Mucosa of descending colon (tissue), 3 donors: ENCODE data around the gene RELA. TPM values are rescaled to one million over a fixed set of nuclear protein-coding genes. Genes with fewer than 3 reads are reported as not detected.
"Not testable (repeated sequence)": the region's sequence is repeated elsewhere in the genome, so short reads cannot be mapped to it uniquely, and the experiment has no call there.

Experiments
- ATAC-seq: fragments of 200-7000 bp; cut with Tn5 transposase; one replicate; pipeline ENCODE4 v1.9.1; 2020; ENCODE audit warnings: mild to moderate bottlenecking, moderate library complexity
- DNase-seq, 3 donors: peaks; one replicate each; pipeline ENCODE4 v3.0.0-alpha.2; 2020
- H3K36me3 ChIP-seq: fragments of 200-600 bp; one replicate; pipeline ENCODE4 v1.8.0; 2021; ENCODE audit warnings: low read depth, mild to moderate bottlenecking
- H3K4me1 ChIP-seq: fragments of 200-600 bp; one replicate; pipeline ENCODE4 v1.8.0; 2021; ENCODE audit warnings: low read depth, mild to moderate bottlenecking
- H3K4me3 ChIP-seq: fragments of 200-600 bp; one replicate; pipeline ENCODE4 v1.8.0; 2021; ENCODE audit warnings: mild to moderate bottlenecking
- H3K9me3 ChIP-seq: fragments of 200-600 bp; one replicate; pipeline ENCODE4 v1.8.0; 2021; ENCODE audit warnings: mild to moderate bottlenecking
- CTCF ChIP-seq: fragments of 200-600 bp; IDR thresholded peaks from one replicate; pipeline ENCODE4 v1.8.0; 2022; ENCODE audit warnings: antibody characterized with exemption, mild to moderate bottlenecking
- intact Hi-C, 2 donors: fragments of 100-400 bp; cut with DNase I in 1 of 2; cut with micrococcal nuclease in 1 of 2; formaldehyde crosslinking; loops; one replicate each; pipeline versions ENCODE4 v1.11.0 to v1.11.1; 2022; cut with DNase I, micrococcal nuclease
- total RNA-seq, 3 donors: library from RNA; stranded (reverse); fragmentation: NEBNext Ultra II Directional in 2 of 3; extraction: Animal tissue kit (Norgen Biotek cat#: 25700) in 2 of 3; gene quantifications; one replicate each; pipeline versions ENCODE4 v1.2.1 to v1.2.4, GENCODE V29; 2021 to 2023
- donor health status: DM: no; HTN: no; CAD: no; lungs with moderate emphysema.
- donor health status: DM: no; HTN: no; CAD: no.
- donor health status: DM: no; HTN: yes; CAD: no.

RELA gene
- total RNA-seq, 3 donors from 2014 or later: 69.1 to 89.6 (median 71.0) TPM

DNA sequence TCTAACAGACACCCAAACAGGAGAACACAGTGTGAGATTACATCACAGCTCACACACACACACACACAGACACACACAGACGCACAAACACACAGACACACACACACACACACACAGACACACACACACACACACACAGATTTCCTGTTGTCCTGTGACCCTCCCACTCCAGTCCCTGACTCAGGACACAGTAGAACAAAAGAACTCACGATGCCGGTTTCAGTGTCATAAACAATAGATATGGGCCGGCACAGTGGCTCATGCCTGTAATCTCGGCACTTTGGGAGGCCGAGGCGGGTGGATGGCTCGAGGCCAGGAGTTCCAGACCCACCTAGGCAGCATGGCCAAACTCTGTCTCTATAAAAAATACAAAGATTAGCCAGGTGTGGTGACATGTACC is 35.5 kb upstream of the RELA start:
- ATAC-seq: peak; percentile 83
- TF ChIP-seq CTCF: no peak
- Histone ChIP-seq H3K4me1 (peaks cover 9% of the 10 kb centered on the region), H3K36me3 (no peaks in the 10 kb centered on the region), H3K9me3 (no peaks in the 10 kb centered on the region), H3K4me3 (no peak overlapping the region)
- intact Hi-C loops: no loop called here
- peak; percentile 62 to 75 (median 73) for DNase-seq

DNA sequence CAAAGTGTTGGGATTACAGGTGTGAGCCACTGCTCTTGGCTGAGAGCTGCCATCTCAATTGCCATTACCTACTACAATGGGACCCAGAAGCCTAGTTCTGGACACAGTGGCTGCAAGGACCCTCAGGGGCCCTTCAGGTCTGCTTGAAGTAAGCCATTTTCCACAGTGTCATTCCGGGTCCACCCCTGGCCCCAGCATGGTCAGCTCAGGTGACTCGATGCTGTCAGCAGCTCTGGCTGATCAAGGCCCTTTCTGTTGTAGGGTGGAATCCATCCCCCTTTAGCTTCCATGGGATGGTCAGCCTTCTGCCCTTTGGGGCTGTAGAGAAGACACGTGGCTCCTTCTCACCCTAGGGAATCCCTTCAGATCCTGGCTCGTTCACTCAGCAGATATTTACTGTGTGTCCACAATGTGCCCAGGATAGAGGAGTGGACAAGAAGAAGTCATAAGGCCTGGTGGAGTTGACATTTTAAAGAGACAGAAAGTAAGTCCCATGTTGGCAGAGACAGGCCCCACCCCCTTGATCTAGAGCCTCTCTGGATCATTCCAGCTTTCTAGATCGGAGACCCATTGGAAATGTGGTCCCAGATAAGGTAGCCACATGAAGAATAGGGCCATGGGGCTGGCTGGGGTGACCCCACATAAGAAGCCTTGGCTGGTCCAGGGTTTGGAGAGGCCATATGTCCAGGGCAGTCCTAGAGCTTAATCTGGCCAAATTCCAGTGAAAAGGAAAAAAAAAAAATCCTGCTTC is 34.3 kb upstream of the RELA start:
- no peaks in the 10 kb centered on the region for H3K36me3 ChIP-seq
- ATAC-seq (no peak), DNase-seq (no peak)
- H3K4me3 ChIP-seq: no peak overlapping the region
- intact Hi-C loops: no loop called here
- no peak for TF ChIP-seq CTCF
- peaks cover 9% of the 10 kb centered on the region for H3K4me1 ChIP-seq
- H3K9me3 ChIP-seq: no peaks in the 10 kb centered on the region

DNA sequence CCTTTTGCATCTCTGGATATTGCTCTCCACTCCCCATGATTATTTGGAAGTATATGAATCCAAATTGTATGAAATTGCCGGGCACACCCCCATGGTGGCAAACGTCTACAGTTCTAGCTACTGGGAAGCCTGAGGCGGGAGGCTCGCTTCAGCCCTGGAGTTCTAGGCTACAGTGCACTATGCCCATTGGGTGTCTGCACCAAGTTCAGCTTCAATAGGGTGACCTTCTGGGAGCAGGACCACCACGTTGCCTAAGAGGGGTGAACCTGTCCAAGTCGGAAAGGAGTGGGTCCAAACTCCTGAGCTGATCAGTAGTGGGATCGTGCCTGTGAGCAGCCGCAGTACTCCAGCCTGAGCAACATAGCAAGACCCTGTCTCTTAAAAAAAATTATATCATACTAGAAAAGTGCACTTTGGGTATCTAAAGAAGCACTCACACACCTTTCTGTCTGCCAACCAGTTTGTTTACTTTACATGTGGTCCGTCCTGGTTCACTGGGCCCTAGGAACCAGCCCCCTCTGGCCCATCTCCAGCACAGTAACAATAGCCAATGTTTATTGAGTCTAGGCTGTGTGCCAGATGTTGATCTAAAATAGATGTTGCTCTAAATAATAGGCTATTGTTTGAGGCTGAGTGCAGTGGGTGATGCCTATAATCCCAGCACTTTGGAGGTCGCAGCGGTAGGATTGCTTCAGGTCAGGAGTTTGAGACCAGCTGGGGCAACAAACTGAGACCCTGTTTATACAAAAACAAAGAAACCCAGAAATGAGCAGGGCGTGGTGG is 32.9 kb upstream of the RELA start:
- ATAC-seq: peak; percentile 75
- Histone ChIP-seq H3K4me1 (peaks cover 9% of the 10 kb centered on the region), H3K9me3 (no peaks in the 10 kb centered on the region), H3K4me3 (no peak overlapping the region), H3K36me3 (no peaks in the 10 kb centered on the region)
- intact Hi-C loops: no loop called here
- no peak for TF ChIP-seq CTCF
- peak; percentile 72 to 90 (median 76) for DNase-seq

DNA sequence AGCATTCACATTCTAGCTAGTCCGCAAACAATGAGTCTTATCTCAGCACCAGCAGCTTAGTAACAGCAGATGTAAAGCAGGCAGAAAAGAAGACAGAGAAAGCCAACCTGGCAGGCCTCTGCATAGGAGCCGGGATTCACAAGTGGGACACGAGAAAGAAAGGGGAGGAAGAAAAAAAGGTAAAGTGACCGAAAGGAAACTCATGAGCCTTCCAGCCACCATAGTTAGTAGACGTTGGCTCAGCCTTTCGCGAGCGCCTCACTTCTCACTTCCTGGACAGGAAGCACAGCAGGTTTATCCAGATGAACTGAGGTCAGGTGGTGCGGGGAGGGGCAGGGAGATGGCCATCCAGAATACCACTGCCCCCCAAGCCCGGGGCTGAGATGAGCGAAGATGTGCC is 29.7 kb upstream of the RELA start:
- intact Hi-C loops: no loop called here
- peak; percentile 53 for ATAC-seq

DNA sequence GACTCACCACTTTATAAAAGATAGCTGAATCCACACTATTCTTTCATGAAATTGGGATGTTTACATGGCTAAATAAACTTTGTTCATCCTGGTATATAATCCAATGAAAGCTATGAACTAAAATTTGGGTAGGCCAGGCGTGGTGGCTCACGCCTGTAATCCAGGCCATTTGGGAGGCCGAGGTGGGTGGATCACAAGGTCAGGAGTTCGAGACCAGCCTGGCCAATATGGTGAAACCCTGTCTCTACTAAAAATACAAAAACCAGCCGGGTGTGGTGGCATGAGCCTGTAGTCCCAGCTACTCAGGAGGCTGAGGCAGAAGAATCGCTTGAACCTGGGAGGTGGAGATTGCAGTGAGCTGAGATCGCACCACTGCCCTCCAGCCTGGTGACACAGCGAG is 29.1 kb upstream of the RELA start:
- intact Hi-C loops, H3K4me3 ChIP-seq: not testable (repeated sequence)

More for the DNA sequence above, 29.7 kb upstream of the RELA start:
- Histone ChIP-seq H3K36me3 (no peaks in the 10 kb centered on the region), H3K9me3 (no peaks in the 10 kb centered on the region), H3K4me3 (no peak overlapping the region), H3K4me1 (peaks cover 9% of the 10 kb centered on the region)
- peak; percentile 59 to 69 (median 60) for DNase-seq
- TF ChIP-seq CTCF: no peak

GRCh38 chr11:65685981-65686380 is 23.3 kb upstream of the RELA start:
- no peak for TF ChIP-seq CTCF
- Histone ChIP-seq H3K9me3 (no peaks in the 10 kb centered on the region), H3K4me1 (no peaks in the 10 kb centered on the region), H3K4me3 (no peak overlapping the region), H3K36me3 (no peaks in the 10 kb centered on the region)
- DNase-seq (no peak), ATAC-seq (no peak)
- intact Hi-C loops: no loop called here

More for the DNA sequence above, 29.1 kb upstream of the RELA start:
- H3K4me1 ChIP-seq, DNase-seq, ATAC-seq, H3K36me3 ChIP-seq, H3K9me3 ChIP-seq: not testable (repeated sequence)

DNA sequence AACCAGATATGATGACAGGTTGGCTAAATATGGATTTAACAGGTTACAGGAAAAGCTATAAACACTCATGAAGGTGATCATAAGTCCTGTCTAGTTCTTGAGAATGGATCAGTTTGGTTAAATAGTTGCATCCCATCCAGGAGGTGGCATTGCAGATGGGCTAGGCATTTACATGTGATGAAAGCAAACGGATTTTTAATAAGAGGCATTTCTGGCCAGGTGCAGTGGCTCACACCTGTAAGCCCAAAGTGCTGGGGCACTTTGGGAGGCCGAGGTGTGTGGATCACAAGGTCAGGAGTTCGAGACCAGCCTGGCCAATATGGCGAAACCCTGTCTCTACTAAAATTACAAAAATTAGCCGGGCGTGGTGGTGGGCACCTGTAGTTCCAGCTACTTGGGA is 20.8 kb upstream of the RELA start:
- DNase-seq, intact Hi-C loops, H3K4me1 ChIP-seq, H3K9me3 ChIP-seq, H3K36me3 ChIP-seq, ATAC-seq, H3K4me3 ChIP-seq: not testable (repeated sequence)
